IMR-90 (cell line): ENCODE measurements around the gene DYSF. TPM values are rescaled to one million over a fixed set of nuclear protein-coding genes. Genes with fewer than 3 reads are reported as not detected.

ENCODE experiments used
- ATAC-seq: fragments of 200-7000 bp; cut with Tn5 transposase; 2 replicates; pipeline ENCODE4 v1.9.1; 2020; ENCODE audit warnings: low read depth, mild to moderate bottlenecking, moderate library complexity
- BruUV-seq: library from RNA; stranded (reverse); fragments of 400-500 nt; replicated peaks from 2 replicates; lab custom pipeline; 2021; lab: Mats Ljungman, UMichigan
- CTCF ChIA-PET: fragments of 300-600 bp; formaldehyde crosslinking; extraction: SDS; loops from one replicate; lab custom pipeline; 2021; ENCODE audit warnings: antibody characterized with exemption; lab: Yijun Ruan, JAX
- POLR2A ChIA-PET: fragments of 300-600 bp; sonication (Branson Sonifier 250); formaldehyde crosslinking; loops from one replicate; lab custom pipeline; 2022; ENCODE audit warnings: antibody characterized with exemption; ENCODE audit not compliant: unreplicated experiment; lab: Charles Lee
- DNase-seq: peaks from one replicate; pipeline ENCODE4 v3.0.0; 2013
- H2AFZ ChIP-seq: replicated peaks from 2 replicates; pipeline ENCODE3; 2013; ENCODE audit warnings: low read length, mild to moderate bottlenecking; ENCODE audit not compliant: poor library complexity
- H2AK5ac ChIP-seq: 2 replicates; pipeline ENCODE4 v1.6.1; 2013; ENCODE audit warnings: low read depth, low read length, inconsistent platforms
- H2AK9ac ChIP-seq: replicated peaks from 2 replicates; pipeline ENCODE3; 2013; ENCODE audit warnings: mild to moderate bottlenecking, low read depth, low read length, moderate library complexity; ENCODE audit not compliant: poor library complexity
- H2BK120ac ChIP-seq: 2 replicates; pipeline ENCODE4 v1.6.1; 2013; ENCODE audit warnings: low read depth, low read length, inconsistent platforms
- H2BK15ac ChIP-seq: 3 replicates; pipeline ENCODE4 v1.6.1; 2013; ENCODE audit warnings: low read depth, low read length, inconsistent platforms
- H2BK20ac ChIP-seq: 2 replicates; pipeline ENCODE4 v1.6.1; 2013; ENCODE audit warnings: low read depth, mild to moderate bottlenecking, inconsistent platforms, low read length, moderate library complexity
- H2BK5ac ChIP-seq: 2 replicates; pipeline ENCODE4 v1.6.1; 2013; ENCODE audit warnings: mild to moderate bottlenecking, low read depth, low read length, inconsistent platforms; ENCODE audit not compliant: poor library complexity, severe bottlenecking
- H3K14ac ChIP-seq: replicated peaks from 2 replicates; pipeline ENCODE4 v1.6.1; 2013; ENCODE audit warnings: low read depth, low read length, inconsistent platforms
- H3K18ac ChIP-seq: 2 replicates; pipeline ENCODE4 v1.6.1; 2013; ENCODE audit warnings: low read depth, low read length, control low read depth
- H3K23ac ChIP-seq: 2 replicates; pipeline ENCODE4 v1.6.1; 2013; ENCODE audit warnings: low read depth, low read length, inconsistent platforms
- H3K27ac ChIP-seq: 2 replicates; pipeline ENCODE4 v1.5.1; 2013; ENCODE audit warnings: mild to moderate bottlenecking, control low read depth, low read length; ENCODE audit not compliant: insufficient read depth
- H3K27me3 ChIP-seq: 2 replicates; pipeline ENCODE4 v1.6.1; 2013; ENCODE audit warnings: low read length; ENCODE audit not compliant: control insufficient read depth, insufficient read depth
- H3K36me3 ChIP-seq: 2 replicates; pipeline ENCODE4 v1.6.1; 2013; ENCODE audit warnings: low read length, mixed read lengths; ENCODE audit not compliant: control insufficient read depth, insufficient read depth
- H3K4ac ChIP-seq: 2 replicates; pipeline ENCODE4 v1.6.1; 2013; ENCODE audit warnings: low read depth, low read length, inconsistent platforms
- H3K4me1 ChIP-seq: 2 replicates; pipeline ENCODE4 v1.6.1; 2013; ENCODE audit warnings: low read length, mixed read lengths; ENCODE audit not compliant: control insufficient read depth, insufficient read depth
- H3K4me2 ChIP-seq: 2 replicates; pipeline ENCODE4 v1.6.1; 2013; ENCODE audit warnings: low read depth, mild to moderate bottlenecking, control low read depth, low read length, moderate library complexity
- H3K4me3 ChIP-seq: 2 replicates; pipeline ENCODE4 v1.5.1; 2013; ENCODE audit warnings: low read depth, mild to moderate bottlenecking, control low read depth, low read length, moderate library complexity; ENCODE audit not compliant: insufficient read depth
- H3K56ac ChIP-seq: 2 replicates; pipeline ENCODE4 v1.6.1; 2013; ENCODE audit warnings: low read length, inconsistent platforms; ENCODE audit not compliant: insufficient read depth; ENCODE audit errors: extremely low read depth
- H3K79me1 ChIP-seq, 2 experiments: 2 replicates each; pipeline ENCODE4 v1.6.1; 2013; ENCODE audit warnings: low read length in 2 of 2, inconsistent platforms in 1 of 2, low read depth in 1 of 2
- H3K9ac ChIP-seq: 2 replicates; pipeline ENCODE4 v1.6.1; 2013; ENCODE audit warnings: low read depth, low read length, control low read depth
- H3K9me1 ChIP-seq: 2 replicates; pipeline ENCODE4 v1.6.1; 2013; ENCODE audit warnings: low read length, inconsistent platforms; ENCODE audit not compliant: insufficient read depth
- H3K9me3 ChIP-seq: 2 replicates; pipeline ENCODE4 v1.6.1; 2013; ENCODE audit warnings: low read length; ENCODE audit not compliant: control insufficient read depth, insufficient read depth
- H4K20me1 ChIP-seq: 2 replicates; pipeline ENCODE4 v1.6.1; 2013; ENCODE audit warnings: low read length, inconsistent platforms; ENCODE audit not compliant: insufficient read depth
- H4K5ac ChIP-seq: 2 replicates; pipeline ENCODE4 v1.6.1; 2013; ENCODE audit warnings: mild to moderate bottlenecking, low read depth, low read length, control low read depth
- H4K8ac ChIP-seq, 2 experiments: 2 replicates each; pipeline ENCODE4 v1.6.1; 2013; ENCODE audit warnings: low read depth in 2 of 2, low read length in 2 of 2, control low read depth in 1 of 2, inconsistent platforms in 1 of 2
- H4K91ac ChIP-seq: 2 replicates; pipeline ENCODE4 v1.6.1; 2013; ENCODE audit warnings: low read depth, low read length, inconsistent platforms; ENCODE audit not compliant: insufficient read depth
- CHD1 ChIP-seq: IDR thresholded peaks from 2 replicates; pipeline ENCODE4 v1.6.1; 2012; ENCODE audit warnings: low read depth, low read length, improper control_type of control experiment
- ELK1 ChIP-seq: fragments of 150-350 bp; IDR thresholded peaks from 2 replicates; pipeline ENCODE4 v1.6.1; 2016; ENCODE audit warnings: low read depth, mild to moderate bottlenecking, low read length, moderate library complexity, borderline replicate concordance
- RAD21 ChIP-seq: IDR thresholded peaks from 2 replicates; pipeline ENCODE4 v1.6.1; 2012; ENCODE audit warnings: low read length, improper control_type of control experiment
- RFX5 ChIP-seq: IDR thresholded peaks from 2 replicates; pipeline ENCODE4 v1.8.0; 2012; ENCODE audit warnings: low read depth, mild to moderate bottlenecking, low read length, moderate library complexity
- WGBS, 2 experiments: methylation state at CpG; one replicate each; pipeline versions ENCODE4 v1.1.5 to v1.1.7; 2013; ENCODE audit warnings: missing lambda C conversion rate in 2 of 2; ENCODE audit not compliant: insufficient read length in 1 of 2; ENCODE audit errors: extremely low coverage in 2 of 2; 5-methylcytosine and 5-hydroxymethylcytosine counted together
- dilution Hi-C: fragments of 300-500 bp; cut with HindIII; formaldehyde crosslinking; loops from one replicate; pipeline ENCODE4 v1.14.3; 2018; ENCODE audit warnings: low sequenced_read_pairs; ENCODE audit not compliant: unreplicated experiment
- in situ Hi-C: fragments of 300-500 bp; cut with MboI; formaldehyde crosslinking; loops from 3 replicates; pipeline ENCODE4 v1.14.3; 2019; ENCODE audit warnings: low sequenced_read_pairs, inconsistent platforms, mixed read lengths
- intact Hi-C: fragments of 100-400 bp; cut with micrococcal nuclease; formaldehyde crosslinking; loops from 2 replicates; pipeline ENCODE4 v1.10.0; 2022
- polyA plus RNA-seq, 3 experiments: library from polyadenylated mRNA; depleted of rRNA; stranded (reverse); fragments of >200 nt; gene quantifications; 2 replicates each; pipeline ENCODE4 v1.2.3, GENCODE V29; 2012; ENCODE audit warnings: low replicate concordance in 1 of 3
- total RNA-seq: library from RNA; depleted of rRNA; stranded (reverse); fragments of >200 nt; gene quantifications from 2 replicates; pipeline ENCODE4 v1.2.3, GENCODE V29; 2012

DYSF gene
- total and polyA plus RNA-seq, 2 of the 4 experiments (the other 2 are of a cell fraction): 0.09 to 0.18 TPM

DNA sequence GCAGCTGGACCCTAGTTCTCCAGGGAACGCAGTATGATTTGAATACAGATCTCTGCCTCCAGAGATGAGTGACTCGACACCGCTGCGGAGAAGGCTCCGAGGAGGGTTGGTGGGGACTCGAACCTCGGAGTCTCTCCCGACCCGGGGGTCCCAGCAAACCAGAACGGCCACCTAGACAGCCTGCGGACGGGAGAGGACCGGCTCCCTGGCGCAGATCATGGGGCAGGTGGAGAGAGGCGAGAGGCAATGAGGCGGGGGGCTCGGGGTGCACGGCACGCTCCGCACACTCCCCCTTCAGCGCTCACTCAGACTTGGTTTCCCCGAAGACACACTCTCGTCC, 12.6 kb downstream of the DYSF start:
- TF ChIP-seq RFX5 (no peak), CHD1 (no peak), RAD21 (no peak), ELK1 (no peak)
- ATAC-seq: no peak
- 12% methylated on average over 8 of the region's 23 CpGs; no CpG with 5 or more reads in 1 of the 2 experiments for WGBS, 2 experiments

More for the DNA sequence above, 12.6 kb downstream of the DYSF start:
- dilution Hi-C loops (no loop called here), intact Hi-C loops (no loop called here), in situ Hi-C loops (no loop called here)
- Histone ChIP-seq H2AFZ (peak overlapping the region; percentile 88), H3K14ac (no peak overlapping the region), H3K27ac (no peak overlapping the region), H2BK15ac (no peak overlapping the region), H3K56ac (no peak overlapping the region), H3K9ac (no peak overlapping the region; the same call in 1 of the 2 replicates), H3K9me1 (no peaks in the 10 kb centered on the region; the same call in 1 of the 2 replicates), H3K4ac (no peak overlapping the region), H4K8ac (no peak overlapping the region), H2AK9ac (no peak overlapping the region), H3K9me3 (peaks cover 8% of the 10 kb centered on the region), H3K4me3 (peak overlapping the region; percentile 96), H4K91ac (no peak overlapping the region), H3K27me3 (peaks cover 72% of the 10 kb centered on the region), H2BK120ac (no peak overlapping the region), H3K4me1 (no peaks in the 10 kb centered on the region; the same call in 1 of the 2 replicates), H3K23ac (no peak overlapping the region), H4K20me1 (no peaks in the 10 kb centered on the region), H2BK5ac (no peak overlapping the region), H2BK20ac (no peak overlapping the region), H3K4me2 (peak overlapping the region; percentile 99), H4K5ac (no peak overlapping the region), H3K18ac (no peak overlapping the region), H2AK5ac (no peak overlapping the region), H3K79me1 (no peaks in the 10 kb centered on the region), H3K36me3 (no peaks in the 10 kb centered on the region)
- no peak for DNase-seq
- ChIA-PET CTCF (no interaction called here), POLR2A (no interaction called here)
- BruUV-seq: no TSS peak
